Panc1 (cell line): Measurements from ENCODE around the gene GADD45G.

ENCODE experiments used
- POLR2AphosphoS5 ChIP-seq: IDR thresholded peaks from 2 replicates; pipeline ENCODE4 v1.6.1; 2012; ENCODE audit warnings: mild to moderate bottlenecking, low read depth, low read length, moderate library complexity
- TCF7L2 ChIP-seq: IDR thresholded peaks from 2 replicates; pipeline ENCODE4 v1.6.1; 2011; ENCODE audit warnings: mild to moderate bottlenecking, low read depth, low read length, inconsistent platforms
- TF ChIP-seq, protein P1 (sequence below): fragments of 450-650 bp; IDR thresholded peaks from 2 replicates; pipeline ENCODE4 v1.5.1; 2017; ENCODE audit warnings: mild to moderate bottlenecking
- TF ChIP-seq, protein P2 (sequence below), 2 experiments: IDR thresholded peaks; 2 replicates each; pipeline ENCODE4 v1.6.1; 2011 to 2012; ENCODE audit warnings: low read depth in 2 of 2, control low read depth in 1 of 2, low read length in 1 of 2, mild to moderate bottlenecking in 1 of 2, moderate library complexity in 1 of 2; ENCODE audit not compliant: insufficient read depth in 1 of 2

DNA sequence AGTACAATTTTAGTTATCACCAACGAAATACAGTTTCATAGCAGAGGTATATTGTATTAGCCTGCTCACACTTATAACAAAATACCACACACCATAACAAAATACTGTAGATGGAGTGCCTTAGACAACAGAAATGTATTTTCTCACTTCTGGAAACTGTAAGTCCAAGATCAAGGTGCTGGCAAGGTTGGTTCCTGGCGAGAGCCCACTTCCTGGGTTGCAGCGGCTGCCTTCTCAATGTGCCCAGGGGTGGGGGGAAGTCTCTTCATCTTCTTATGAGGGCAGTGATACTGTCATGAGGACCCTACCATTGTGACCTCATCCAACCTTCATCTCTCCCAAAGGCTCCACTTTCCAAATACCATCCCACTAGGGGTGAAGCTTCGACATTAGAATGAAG, 30.5 kb upstream of the GADD45G start:
- TF ChIP-seq, protein P1, sequence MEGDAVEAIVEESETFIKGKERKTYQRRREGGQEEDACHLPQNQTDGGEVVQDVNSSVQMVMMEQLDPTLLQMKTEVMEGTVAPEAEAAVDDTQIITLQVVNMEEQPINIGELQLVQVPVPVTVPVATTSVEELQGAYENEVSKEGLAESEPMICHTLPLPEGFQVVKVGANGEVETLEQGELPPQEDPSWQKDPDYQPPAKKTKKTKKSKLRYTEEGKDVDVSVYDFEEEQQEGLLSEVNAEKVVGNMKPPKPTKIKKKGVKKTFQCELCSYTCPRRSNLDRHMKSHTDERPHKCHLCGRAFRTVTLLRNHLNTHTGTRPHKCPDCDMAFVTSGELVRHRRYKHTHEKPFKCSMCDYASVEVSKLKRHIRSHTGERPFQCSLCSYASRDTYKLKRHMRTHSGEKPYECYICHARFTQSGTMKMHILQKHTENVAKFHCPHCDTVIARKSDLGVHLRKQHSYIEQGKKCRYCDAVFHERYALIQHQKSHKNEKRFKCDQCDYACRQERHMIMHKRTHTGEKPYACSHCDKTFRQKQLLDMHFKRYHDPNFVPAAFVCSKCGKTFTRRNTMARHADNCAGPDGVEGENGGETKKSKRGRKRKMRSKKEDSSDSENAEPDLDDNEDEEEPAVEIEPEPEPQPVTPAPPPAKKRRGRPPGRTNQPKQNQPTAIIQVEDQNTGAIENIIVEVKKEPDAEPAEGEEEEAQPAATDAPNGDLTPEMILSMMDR: no peak
- TF ChIP-seq TCF7L2: no peak
- TF ChIP-seq POLR2AphosphoS5: no peak
- TF ChIP-seq, protein P2, sequence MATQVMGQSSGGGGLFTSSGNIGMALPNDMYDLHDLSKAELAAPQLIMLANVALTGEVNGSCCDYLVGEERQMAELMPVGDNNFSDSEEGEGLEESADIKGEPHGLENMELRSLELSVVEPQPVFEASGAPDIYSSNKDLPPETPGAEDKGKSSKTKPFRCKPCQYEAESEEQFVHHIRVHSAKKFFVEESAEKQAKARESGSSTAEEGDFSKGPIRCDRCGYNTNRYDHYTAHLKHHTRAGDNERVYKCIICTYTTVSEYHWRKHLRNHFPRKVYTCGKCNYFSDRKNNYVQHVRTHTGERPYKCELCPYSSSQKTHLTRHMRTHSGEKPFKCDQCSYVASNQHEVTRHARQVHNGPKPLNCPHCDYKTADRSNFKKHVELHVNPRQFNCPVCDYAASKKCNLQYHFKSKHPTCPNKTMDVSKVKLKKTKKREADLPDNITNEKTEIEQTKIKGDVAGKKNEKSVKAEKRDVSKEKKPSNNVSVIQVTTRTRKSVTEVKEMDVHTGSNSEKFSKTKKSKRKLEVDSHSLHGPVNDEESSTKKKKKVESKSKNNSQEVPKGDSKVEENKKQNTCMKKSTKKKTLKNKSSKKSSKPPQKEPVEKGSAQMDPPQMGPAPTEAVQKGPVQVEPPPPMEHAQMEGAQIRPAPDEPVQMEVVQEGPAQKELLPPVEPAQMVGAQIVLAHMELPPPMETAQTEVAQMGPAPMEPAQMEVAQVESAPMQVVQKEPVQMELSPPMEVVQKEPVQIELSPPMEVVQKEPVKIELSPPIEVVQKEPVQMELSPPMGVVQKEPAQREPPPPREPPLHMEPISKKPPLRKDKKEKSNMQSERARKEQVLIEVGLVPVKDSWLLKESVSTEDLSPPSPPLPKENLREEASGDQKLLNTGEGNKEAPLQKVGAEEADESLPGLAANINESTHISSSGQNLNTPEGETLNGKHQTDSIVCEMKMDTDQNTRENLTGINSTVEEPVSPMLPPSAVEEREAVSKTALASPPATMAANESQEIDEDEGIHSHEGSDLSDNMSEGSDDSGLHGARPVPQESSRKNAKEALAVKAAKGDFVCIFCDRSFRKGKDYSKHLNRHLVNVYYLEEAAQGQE (IDR thresholded peaks at IDR 0.05; ENCODE audit: insufficient read depth in 1 of 2, low read depth in 2 of 2, low read length in 1 of 2): no peak
